Breast epithelium (tissue), 3 donors: ENCODE results near the gene ZNF487.
"Not testable (repeated sequence)": the region's sequence is repeated elsewhere in the genome, so short reads cannot be mapped to it uniquely, and the experiment has no call there.

Source experiments
- POLR2A ChIP-seq: fragments of 450-650 bp; IDR thresholded peaks from one replicate; pipeline ENCODE4 v1.6.1; 2016; ENCODE audit warnings: antibody characterized with exemption, mild to moderate bottlenecking, moderate library complexity
- POLR2AphosphoS5 ChIP-seq, 3 donors: sonication (generic); formaldehyde crosslinking; IDR thresholded peaks; one replicate each; pipeline ENCODE4 v1.6.1; 2017; ENCODE audit warnings: antibody characterized with exemption in 3 of 3
- TF ChIP-seq, protein P1 (sequence below), 3 donors: fragments of 450-650 bp; IDR thresholded peaks; one replicate each; pipeline ENCODE4 v1.5.1; 2016 to 2017; ENCODE audit warnings: antibody characterized with exemption in 3 of 3, mild to moderate bottlenecking in 3 of 3, moderate library complexity in 3 of 3

DNA sequence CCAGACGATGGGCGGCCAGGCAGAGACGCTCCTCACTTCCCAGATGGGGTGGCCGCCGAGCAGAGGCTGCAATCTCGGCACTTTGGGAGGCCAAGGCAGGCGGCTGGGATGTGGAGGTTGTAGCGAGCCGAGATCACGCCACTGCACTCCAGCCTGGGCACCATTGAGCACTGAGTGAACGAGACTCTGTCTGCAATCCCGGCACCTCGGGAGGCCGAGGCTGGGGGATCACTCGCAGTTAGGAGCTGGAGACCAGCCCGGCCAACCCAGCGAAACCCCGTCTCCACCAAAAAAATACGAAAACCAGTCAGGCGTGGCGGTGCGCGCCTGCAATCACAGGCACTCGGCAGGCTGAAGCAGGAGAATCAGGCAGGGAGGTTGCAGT, 28.8 kb downstream of the ZNF487 start:
- TF ChIP-seq POLR2A; POLR2AphosphoS5 (IDR thresholded peaks at IDR 0.05): not testable (repeated sequence)
- TF ChIP-seq, protein P1, sequence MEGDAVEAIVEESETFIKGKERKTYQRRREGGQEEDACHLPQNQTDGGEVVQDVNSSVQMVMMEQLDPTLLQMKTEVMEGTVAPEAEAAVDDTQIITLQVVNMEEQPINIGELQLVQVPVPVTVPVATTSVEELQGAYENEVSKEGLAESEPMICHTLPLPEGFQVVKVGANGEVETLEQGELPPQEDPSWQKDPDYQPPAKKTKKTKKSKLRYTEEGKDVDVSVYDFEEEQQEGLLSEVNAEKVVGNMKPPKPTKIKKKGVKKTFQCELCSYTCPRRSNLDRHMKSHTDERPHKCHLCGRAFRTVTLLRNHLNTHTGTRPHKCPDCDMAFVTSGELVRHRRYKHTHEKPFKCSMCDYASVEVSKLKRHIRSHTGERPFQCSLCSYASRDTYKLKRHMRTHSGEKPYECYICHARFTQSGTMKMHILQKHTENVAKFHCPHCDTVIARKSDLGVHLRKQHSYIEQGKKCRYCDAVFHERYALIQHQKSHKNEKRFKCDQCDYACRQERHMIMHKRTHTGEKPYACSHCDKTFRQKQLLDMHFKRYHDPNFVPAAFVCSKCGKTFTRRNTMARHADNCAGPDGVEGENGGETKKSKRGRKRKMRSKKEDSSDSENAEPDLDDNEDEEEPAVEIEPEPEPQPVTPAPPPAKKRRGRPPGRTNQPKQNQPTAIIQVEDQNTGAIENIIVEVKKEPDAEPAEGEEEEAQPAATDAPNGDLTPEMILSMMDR (IDR thresholded peaks at IDR 0.05), result not testable (repeated sequence)
